Endothelial cell of umbilical vein (primary cell): ENCODE results near the gene SLC4A2. TPM values are rescaled to one million over a fixed set of nuclear protein-coding genes. Genes with fewer than 3 reads are reported as not detected.

Experiments used
- BruUV-seq: library from RNA; stranded (reverse); fragments of 400-500 nt; replicated peaks from 2 replicates; lab custom pipeline; 2021; lab: Mats Ljungman, UMichigan
- CTCF ChIA-PET: fragments of 300-600, 350-600 bp; sonication (Branson Sonifier 250); formaldehyde crosslinking; loops from one replicate; lab custom pipeline; 2021; ENCODE audit warnings: antibody characterized with exemption, inconsistent platforms; lab: Charles Lee
- POLR2A ChIA-PET: fragments of 300-600, 350-600 bp; sonication (Branson Sonifier 250); formaldehyde crosslinking; loops from one replicate; lab custom pipeline; 2021; ENCODE audit warnings: antibody characterized with exemption, inconsistent platforms; lab: Charles Lee
- DNase-seq: peaks from one replicate; pipeline ENCODE4 v3.0.0-alpha.2; 2011; ENCODE audit warnings: low read depth, low spot score
- FAIRE-seq: peaks from 2 replicates; lab custom pipeline; 2011; peaks lifted over from hg19 to GRCh38; lab: Jason Lieb, UNC
- H2AFZ ChIP-seq: 2 replicates; pipeline ENCODE4 v1.6.0; 2012; ENCODE audit warnings: low read depth, low read length, control low read depth, inconsistent platforms
- H3K27ac ChIP-seq: 2 replicates; pipeline ENCODE4 v1.5.1; 2011; ENCODE audit warnings: low read depth, mild to moderate bottlenecking, control low read depth, low read length, moderate library complexity; ENCODE audit not compliant: insufficient read depth
- H3K27me3 ChIP-seq, 2 experiments: 2 replicates each; pipeline versions ENCODE4 v1.6.0 to v1.6.1; 2011; ENCODE audit warnings: low read length in 2 of 2, mixed read lengths in 1 of 2; ENCODE audit not compliant: control insufficient read depth in 2 of 2, insufficient read depth in 2 of 2
- H3K36me3 ChIP-seq, 2 experiments: 2 replicates in 1 of 2; 3 replicates in 1 of 2; pipeline ENCODE4 v1.5.1; 2011; ENCODE audit warnings: low read length in 2 of 2, mild to moderate bottlenecking in 1 of 2, moderate library complexity in 1 of 2; ENCODE audit not compliant: control insufficient read depth in 2 of 2, insufficient read depth in 2 of 2; ENCODE audit errors: extremely low read depth in 1 of 2
- H3K4me1 ChIP-seq: 3 replicates; pipeline ENCODE4 v1.5.1; 2011; ENCODE audit warnings: mild to moderate bottlenecking, low read length; ENCODE audit not compliant: control insufficient read depth, insufficient read depth; ENCODE audit errors: extremely low read depth
- H3K4me2 ChIP-seq: 2 replicates; pipeline ENCODE4 v1.6.1; 2011; ENCODE audit warnings: low read length, control low read depth, mixed read lengths; ENCODE audit not compliant: insufficient read depth
- H3K4me3 ChIP-seq, 3 experiments: fragments of 200-600 bp in 1 of 3; sonication (generic), shearing (Covaris generic) in 1 of 3; replicated peaks in 1 of 3; 2 replicates each; pipeline ENCODE4 v1.5.1; 2011 to 2016; ENCODE audit warnings: control low read depth in 3 of 3, low read length in 3 of 3, mild to moderate bottlenecking in 2 of 3, inconsistent platforms in 1 of 3, low read depth in 1 of 3, moderate library complexity in 1 of 3; ENCODE audit not compliant: insufficient read depth in 1 of 3
- H3K79me2 ChIP-seq: 2 replicates; pipeline ENCODE4 v1.6.0; 2012; ENCODE audit warnings: low read length, inconsistent platforms; ENCODE audit not compliant: control insufficient read depth, insufficient read depth
- H3K9ac ChIP-seq: replicated peaks from 2 replicates; pipeline ENCODE3; 2011; ENCODE audit warnings: low read length, control low read depth; ENCODE audit not compliant: insufficient read depth; ENCODE audit errors: extremely low read depth
- H3K9me1 ChIP-seq: replicated peaks from 3 replicates; pipeline ENCODE4 v1.6.0; 2011; ENCODE audit warnings: mild to moderate bottlenecking, low read length; ENCODE audit not compliant: control insufficient read depth, insufficient read depth; ENCODE audit errors: extremely low read depth
- H3K9me3 ChIP-seq: replicated peaks from 2 replicates; pipeline ENCODE4 v1.5.1; 2012; ENCODE audit warnings: low read length, inconsistent platforms; ENCODE audit not compliant: control insufficient read depth, insufficient read depth
- H4K20me1 ChIP-seq: replicated peaks from 2 replicates; pipeline ENCODE3; 2011; ENCODE audit warnings: mild to moderate bottlenecking, low read length; ENCODE audit not compliant: control insufficient read depth, insufficient read depth; ENCODE audit errors: extremely low read depth
- EZH2 ChIP-seq: IDR thresholded peaks from 2 replicates; pipeline ENCODE4 v1.6.1; 2012; ENCODE audit warnings: borderline replicate concordance, low read depth, mild to moderate bottlenecking, moderate library complexity, low read length, inconsistent platforms; ENCODE audit not compliant: severe bottlenecking
- FOS ChIP-seq: IDR thresholded peaks from 2 replicates; pipeline ENCODE4 v1.6.1; 2011; ENCODE audit warnings: mild to moderate bottlenecking, low read length, moderate library complexity, borderline replicate concordance; ENCODE audit not compliant: insufficient read depth
- GATA2 ChIP-seq: IDR thresholded peaks from 2 replicates; pipeline ENCODE4 v1.7.0; 2011; ENCODE audit warnings: low read depth, mild to moderate bottlenecking, moderate library complexity, mixed read lengths, low read length; ENCODE audit not compliant: insufficient read length, insufficient read depth
- JUN ChIP-seq: IDR thresholded peaks from 2 replicates; pipeline ENCODE4 v1.6.1; 2011; ENCODE audit warnings: borderline replicate concordance, low read depth; ENCODE audit not compliant: insufficient read length, insufficient read depth
- MYC ChIP-seq: IDR thresholded peaks from one replicate; pipeline ENCODE4 v1.6.1; 2011; ENCODE audit warnings: mild to moderate bottlenecking, low read depth, low read length
- POLR2A ChIP-seq: IDR thresholded peaks from 2 replicates; pipeline ENCODE4 v1.6.1; 2012; ENCODE audit warnings: low read depth, mild to moderate bottlenecking, control low read depth, low read length
- POLR2AphosphoS5 ChIP-seq: IDR thresholded peaks from 2 replicates; pipeline ENCODE4 v1.6.1; 2012; ENCODE audit warnings: low read depth, mild to moderate bottlenecking, control low read depth, low read length, moderate library complexity; ENCODE audit not compliant: insufficient read depth
- dilution Hi-C: fragments of 300-500 bp; cut with MboI; formaldehyde crosslinking; loops from one replicate; pipeline ENCODE4 v1.15.0; 2019; ENCODE audit warnings: low sequenced_read_pairs; ENCODE audit not compliant: extremely low pct_ligation_motif_present
- intact Hi-C: fragments of 100-400 bp; cut with micrococcal nuclease; formaldehyde crosslinking; loops from one replicate; pipeline ENCODE4 v1.10.0; 2022
- polyA plus RNA-seq, 4 experiments: library from polyadenylated mRNA; depleted of rRNA in 3 of 4; stranded (reverse) in 3 of 4; unstranded in 1 of 4; fragments of >200 nt; gene quantifications; 2 replicates each; pipeline versions ENCODE4 v1.2.1 to v1.2.3, GENCODE V29; 2011 to 2012; ENCODE audit warnings: missing spikeins in 1 of 4
- total RNA-seq: library from RNA; stranded (reverse); gene quantifications from 2 replicates; pipeline ENCODE4 v1.2.3, GENCODE V29; 2021
- TF ChIP-seq, protein P1 (sequence below): IDR thresholded peaks from 2 replicates; pipeline ENCODE4 v1.6.1; 2011; ENCODE audit not compliant: insufficient read depth, insufficient read length
- TF ChIP-seq, protein P2 (sequence below), 2 donors: IDR thresholded peaks; 1 replicate in 1 of 2; 2 replicates in 1 of 2; pipeline ENCODE4 v1.5.1; 2011; ENCODE audit warnings: low read length in 2 of 2, mild to moderate bottlenecking in 2 of 2, moderate library complexity in 2 of 2, control low read depth in 1 of 2, inconsistent platforms in 1 of 2, low read depth in 1 of 2; ENCODE audit not compliant: insufficient read depth in 1 of 2; ENCODE audit errors: extremely low read depth in 1 of 2

SLC4A2 gene
- total and polyA plus RNA-seq, 2 donors (not counting 3 experiments of a cell fraction or from before 2014, with no cell fraction given) = 108 to 172 TPM

GRCh38 chr7:151062399-151063211, 3.2 kb downstream of the SLC4A2 start:
- Histone ChIP-seq H3K4me1 (peaks cover 22% of the 10 kb centered on the region), H3K4me3 (no peak overlapping the region), H3K9ac (no peak overlapping the region), H3K9me3 (no peaks in the 10 kb centered on the region), H3K27ac (no peak overlapping the region), H4K20me1 (no peaks in the 10 kb centered on the region), H3K9me1 (no peaks in the 10 kb centered on the region), H3K27me3 (no peaks in the 10 kb centered on the region), H3K36me3 (peaks cover 11 to 32% of the 10 kb centered on the region in 2 experiments), H2AFZ (no peak overlapping the region), H3K4me2 (no peak overlapping the region), H3K79me2 (peaks cover 34% of the 10 kb centered on the region)
- CTCF ChIA-PET = interaction anchor here (1.3 kb wide), 1 partner anchor 11 kb away, joined by 4 read pairs; no protein-coding TSS in a partner anchor
- POLR2A ChIA-PET = interaction anchor here (0.6 kb wide), 1 partner anchor 33 kb away, joined by 3 read pairs; no protein-coding TSS in a partner anchor
- intact Hi-C loops = no loop called here
- dilution Hi-C loops = no loop called here
- no TSS peak for BruUV-seq
- FAIRE-seq = no peak
- no peak for DNase-seq
- TF ChIP-seq, protein P1, sequence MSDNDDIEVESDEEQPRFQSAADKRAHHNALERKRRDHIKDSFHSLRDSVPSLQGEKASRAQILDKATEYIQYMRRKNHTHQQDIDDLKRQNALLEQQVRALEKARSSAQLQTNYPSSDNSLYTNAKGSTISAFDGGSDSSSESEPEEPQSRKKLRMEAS = peak; percentile 29
- TF ChIP-seq POLR2AphosphoS5 = no peak

GRCh38 chr7:151063212-151063561, 3.8 kb downstream of the SLC4A2 start:
- intact Hi-C loops = no loop called here
- CTCF ChIA-PET = no interaction called here
- Histone ChIP-seq H3K4me2 (no peak overlapping the region), H3K4me1 (peaks cover 21% of the 10 kb centered on the region), H3K79me2 (peaks cover 34% of the 10 kb centered on the region), H3K27me3 (no peaks in the 10 kb centered on the region), H4K20me1 (no peaks in the 10 kb centered on the region), H3K9ac (no peak overlapping the region), H2AFZ (no peak overlapping the region), H3K36me3 (peaks cover 12 to 37% of the 10 kb centered on the region in 2 experiments), H3K9me3 (no peaks in the 10 kb centered on the region), H3K4me3 (no peak overlapping the region), H3K9me1 (no peaks in the 10 kb centered on the region), H3K27ac (no peak overlapping the region)
- TF ChIP-seq MYC (no peak), EZH2 (no peak), GATA2 (no peak), POLR2AphosphoS5 (no peak), POLR2A (no peak), JUN (no peak), FOS (no peak)
- TF ChIP-seq, protein P1 = no peak
- TF ChIP-seq, protein P2, sequence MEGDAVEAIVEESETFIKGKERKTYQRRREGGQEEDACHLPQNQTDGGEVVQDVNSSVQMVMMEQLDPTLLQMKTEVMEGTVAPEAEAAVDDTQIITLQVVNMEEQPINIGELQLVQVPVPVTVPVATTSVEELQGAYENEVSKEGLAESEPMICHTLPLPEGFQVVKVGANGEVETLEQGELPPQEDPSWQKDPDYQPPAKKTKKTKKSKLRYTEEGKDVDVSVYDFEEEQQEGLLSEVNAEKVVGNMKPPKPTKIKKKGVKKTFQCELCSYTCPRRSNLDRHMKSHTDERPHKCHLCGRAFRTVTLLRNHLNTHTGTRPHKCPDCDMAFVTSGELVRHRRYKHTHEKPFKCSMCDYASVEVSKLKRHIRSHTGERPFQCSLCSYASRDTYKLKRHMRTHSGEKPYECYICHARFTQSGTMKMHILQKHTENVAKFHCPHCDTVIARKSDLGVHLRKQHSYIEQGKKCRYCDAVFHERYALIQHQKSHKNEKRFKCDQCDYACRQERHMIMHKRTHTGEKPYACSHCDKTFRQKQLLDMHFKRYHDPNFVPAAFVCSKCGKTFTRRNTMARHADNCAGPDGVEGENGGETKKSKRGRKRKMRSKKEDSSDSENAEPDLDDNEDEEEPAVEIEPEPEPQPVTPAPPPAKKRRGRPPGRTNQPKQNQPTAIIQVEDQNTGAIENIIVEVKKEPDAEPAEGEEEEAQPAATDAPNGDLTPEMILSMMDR (IDR thresholded peaks at IDR 0.05; ENCODE audit: extremely low read depth in 1 of 2, insufficient read depth in 1 of 2, low read depth in 1 of 2, low read length in 2 of 2) = no peak
- dilution Hi-C loops = no loop called here
- FAIRE-seq (no peak), DNase-seq (no peak)
- POLR2A ChIA-PET = no interaction called here
- BruUV-seq = no TSS peak
